HG03097 (cell line): ENCODE data around the gene TFDP2.
"Not testable (repeated sequence)": the region's sequence is repeated elsewhere in the genome, so short reads cannot be mapped to it uniquely, and the experiment has no call there.

Source experiments
- ATAC-seq: cut with Tn5 transposase; IDR thresholded peaks from one replicate; pipeline ENCODE4 v1.9.1; 2021; ENCODE audit not compliant: unreplicated experiment, low FRiP score

TFDP2 gene

DNA sequence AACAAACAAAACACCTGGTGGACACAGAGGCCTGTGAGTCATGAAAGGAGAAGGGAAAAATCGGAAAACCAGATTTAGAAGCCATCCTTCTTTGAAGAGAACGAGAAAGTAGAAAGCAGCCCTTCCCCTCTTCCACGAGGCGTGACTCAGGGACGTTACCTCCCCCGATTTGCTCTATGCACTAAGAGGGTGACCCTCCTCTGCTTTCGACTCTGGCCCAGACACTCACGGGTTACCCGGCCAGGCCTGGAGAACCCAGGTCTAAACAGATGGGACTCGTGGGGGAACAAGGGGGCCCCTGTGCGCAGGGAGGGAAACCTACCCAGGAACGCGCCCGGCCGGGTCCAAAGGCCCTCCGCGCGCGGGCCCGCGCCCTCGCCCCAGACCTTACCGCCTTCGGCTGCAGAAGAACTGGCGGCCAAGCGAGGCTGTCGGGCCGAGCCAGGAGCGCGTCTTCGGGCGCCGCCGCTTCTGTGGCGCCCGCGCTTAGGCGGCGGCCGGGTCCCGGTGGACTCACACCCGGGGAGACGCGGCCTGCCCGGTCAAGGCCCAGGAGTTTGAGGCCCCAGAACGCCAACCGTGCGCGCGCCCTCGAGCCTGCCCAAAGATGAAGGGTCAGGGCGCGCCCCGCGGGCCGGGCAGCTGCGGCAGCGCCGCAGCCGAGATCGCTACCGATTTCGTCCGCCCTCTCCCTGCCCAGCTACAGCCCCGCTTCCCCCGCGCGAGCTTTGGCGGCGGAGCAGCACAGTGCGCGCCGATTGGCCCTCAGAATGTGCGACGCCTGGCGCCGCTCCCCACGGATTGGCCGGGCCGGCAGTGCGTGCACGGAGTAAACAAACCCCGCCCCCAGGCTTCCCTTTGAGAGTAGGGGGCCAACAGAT lies at the start of gene TFDP2:
Gene TFDP2 (minus strand): TSS at position 753 of the 881 bp plus-strand sequence. CDS start 47,795 bp downstream, outside the sequence.
- ATAC-seq: peak; percentile 99

GRCh38 chr3:142188846-142189245 lies 39.5 kb upstream of the TFDP2 start:
- ATAC-seq: no peak

- no peak for ATAC-seq
Measured at GRCh38 chr3:142180761-142181362, 31.5 kb upstream of the TFDP2 start.

- no peak for ATAC-seq
Measured at GRCh38 chr3:142175478-142175877, 26.1 kb upstream of the TFDP2 start.

GRCh38 chr3:142174559-142174958 lies 25.2 kb upstream of the TFDP2 start:
- ATAC-seq: no peak

GRCh38 chr3:142168514-142168913 lies 19.2 kb upstream of the TFDP2 start:
- ATAC-seq: no peak

DNA sequence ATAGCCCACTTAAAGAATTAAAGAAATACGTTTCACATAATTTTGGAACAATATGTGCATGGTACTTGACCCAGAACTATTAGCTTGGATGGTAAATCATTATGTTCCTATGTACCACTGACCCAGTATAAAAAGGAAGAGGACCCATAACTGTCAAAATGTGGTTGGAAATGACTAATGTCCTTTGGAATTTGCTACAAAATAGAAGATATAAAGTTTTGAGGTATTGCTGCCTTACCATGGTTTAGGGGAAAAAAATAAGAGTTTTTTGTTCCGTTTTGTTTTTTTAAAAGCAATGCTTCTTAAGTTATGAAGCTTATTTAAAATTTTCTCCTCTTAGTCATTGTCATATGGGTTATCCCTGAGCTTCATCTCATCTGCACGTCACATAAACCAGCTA lies 15.8 kb upstream of the TFDP2 start:
- no peak for ATAC-seq

- ATAC-seq: no peak
Measured at GRCh38 chr3:142159083-142159740, 9.9 kb upstream of the TFDP2 start.

GRCh38 chr3:142154186-142154585 lies 4.8 kb upstream of the TFDP2 start:
- no peak for ATAC-seq

- ATAC-seq: no peak
Measured at GRCh38 chr3:142152384-142152783, 3.0 kb upstream of the TFDP2 start.

GRCh38 chr3:142151828-142152227 lies 2.5 kb upstream of the TFDP2 start:
- no peak for ATAC-seq

DNA sequence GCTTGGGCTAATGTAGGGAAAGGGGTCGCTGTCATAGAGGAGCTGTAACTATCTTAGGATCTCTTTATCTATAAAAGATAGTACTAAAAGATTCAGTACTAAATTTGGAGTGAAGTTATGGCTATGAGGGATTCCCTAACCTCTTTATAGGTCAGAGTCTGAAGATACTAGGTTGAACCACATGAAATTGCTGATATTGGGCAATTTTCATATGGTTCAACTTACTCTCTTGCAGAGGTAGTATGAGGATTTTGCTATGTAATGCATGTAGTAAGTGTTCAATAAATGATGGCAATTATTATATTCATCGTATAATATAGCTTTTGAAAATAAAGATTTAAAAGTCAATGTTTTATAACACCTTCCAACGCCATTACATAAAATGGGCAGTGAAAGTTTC lies 1.9 kb upstream of the TFDP2 start:
- ATAC-seq: no peak

DNA sequence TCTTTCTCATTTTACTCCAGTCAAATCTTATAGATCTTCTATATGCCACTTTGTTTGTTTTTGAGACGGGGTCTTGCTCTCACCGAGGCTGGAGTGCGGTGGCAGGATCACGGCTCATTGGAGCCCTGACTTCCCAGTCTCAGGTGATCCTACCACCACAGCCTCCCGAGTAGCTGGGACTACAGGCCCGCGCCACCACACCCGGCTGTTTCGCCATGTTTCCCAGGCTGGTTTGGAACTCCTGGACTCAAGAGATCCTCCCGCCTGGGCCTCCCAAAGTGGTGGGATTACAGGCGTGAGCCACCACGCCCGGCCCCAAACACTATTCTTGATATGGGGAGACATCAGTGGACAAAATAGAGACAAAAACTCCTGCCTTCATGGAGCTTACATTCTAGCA lies 927 bp upstream of the TFDP2 start:
- no peak for ATAC-seq

DNA sequence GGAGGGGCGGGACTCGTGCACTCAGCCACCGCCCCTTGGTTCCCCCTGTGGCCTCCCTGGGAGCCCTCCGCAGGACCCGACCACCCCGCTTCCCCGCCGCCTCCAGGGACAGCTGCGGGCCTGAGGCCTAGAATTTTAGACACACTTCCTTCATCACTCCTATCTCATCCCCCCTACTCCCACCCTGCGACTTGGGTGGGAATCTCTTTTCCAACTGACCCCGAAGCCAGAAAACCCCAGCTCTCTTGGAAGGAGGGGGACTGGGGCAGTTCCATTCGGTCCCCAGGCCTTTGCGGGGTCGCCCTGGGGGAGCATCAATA lies 289 bp upstream of the TFDP2 start:
- ATAC-seq: no peak

DNA sequence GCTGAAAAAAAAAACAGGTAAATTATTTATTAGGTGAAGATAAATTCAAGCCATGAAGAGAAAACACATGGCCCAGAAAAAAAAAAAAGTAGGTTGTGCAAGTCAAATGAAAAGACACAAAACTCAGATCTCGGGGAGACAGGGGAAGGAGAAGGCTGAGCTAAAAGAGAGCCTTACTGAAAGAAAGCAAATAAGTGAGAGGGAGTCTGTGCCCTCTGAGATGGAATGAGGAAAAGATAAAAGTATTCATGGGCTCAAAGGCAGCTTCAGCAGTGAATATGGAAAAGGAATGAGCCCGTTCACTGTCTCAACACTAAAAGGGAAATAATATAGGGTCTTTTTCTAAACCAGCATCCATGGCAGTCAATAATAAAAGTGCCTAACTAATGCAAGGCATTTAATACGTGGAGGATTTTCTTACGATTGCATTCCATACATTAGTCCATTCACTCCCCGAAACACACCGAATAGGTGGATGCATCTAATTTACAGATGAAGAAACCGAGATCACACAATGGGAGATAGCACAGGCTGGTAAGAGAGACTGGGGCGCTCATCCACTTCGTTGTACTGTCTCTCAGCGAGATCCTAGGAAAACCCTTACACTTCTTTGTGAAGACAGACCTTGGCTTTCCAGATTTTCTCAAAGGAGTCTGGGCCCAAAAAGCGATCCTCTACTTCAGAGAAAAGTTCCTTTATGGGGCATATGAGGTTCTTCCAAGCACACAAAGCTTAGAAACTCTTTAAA lies 1.1 kb downstream of the TFDP2 start:
- ATAC-seq: no peak

DNA sequence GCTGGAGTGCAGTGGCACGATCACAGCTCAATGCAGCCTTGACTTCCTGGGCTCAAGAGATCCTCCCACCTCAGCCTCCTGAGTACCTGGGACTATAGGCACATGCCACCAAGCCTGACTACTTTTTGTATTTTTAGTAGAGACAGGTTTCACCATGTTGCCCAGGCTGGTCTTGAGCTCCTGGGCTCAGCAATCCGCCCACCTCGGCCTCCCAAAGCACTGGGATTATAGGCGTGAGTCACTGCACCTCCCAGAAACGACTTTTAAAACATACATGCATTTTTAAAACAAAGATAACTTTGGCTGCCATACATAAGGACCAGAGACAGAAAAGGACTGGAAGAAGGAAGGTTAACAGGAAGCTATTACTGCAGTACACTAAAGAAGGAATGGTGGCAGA lies 4.8 kb downstream of the TFDP2 start:
- not testable (repeated sequence) for ATAC-seq

GRCh38 chr3:142140608-142141285 lies 8.6 kb downstream of the TFDP2 start:
- ATAC-seq: not testable (repeated sequence)

DNA sequence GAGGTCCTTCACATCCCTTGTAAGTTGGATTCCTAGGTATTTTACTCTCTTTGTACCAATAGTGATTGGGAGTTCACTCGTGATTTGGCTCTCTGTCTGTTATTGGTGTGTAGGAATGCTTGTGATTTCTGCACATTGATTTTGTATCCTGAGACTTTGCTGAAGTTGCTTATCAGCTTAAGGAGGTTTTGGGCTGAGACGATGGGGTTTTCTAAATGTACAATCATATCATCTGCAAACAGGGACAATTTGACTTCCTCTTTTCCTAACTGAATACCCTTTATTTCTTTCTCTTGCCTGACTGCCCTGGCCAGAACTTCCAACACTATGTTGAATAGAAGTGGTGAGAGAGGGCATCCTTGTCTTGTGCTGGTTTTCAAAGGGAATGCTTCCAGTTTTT lies 12.3 kb downstream of the TFDP2 start:
- ATAC-seq: not testable (repeated sequence)

DNA sequence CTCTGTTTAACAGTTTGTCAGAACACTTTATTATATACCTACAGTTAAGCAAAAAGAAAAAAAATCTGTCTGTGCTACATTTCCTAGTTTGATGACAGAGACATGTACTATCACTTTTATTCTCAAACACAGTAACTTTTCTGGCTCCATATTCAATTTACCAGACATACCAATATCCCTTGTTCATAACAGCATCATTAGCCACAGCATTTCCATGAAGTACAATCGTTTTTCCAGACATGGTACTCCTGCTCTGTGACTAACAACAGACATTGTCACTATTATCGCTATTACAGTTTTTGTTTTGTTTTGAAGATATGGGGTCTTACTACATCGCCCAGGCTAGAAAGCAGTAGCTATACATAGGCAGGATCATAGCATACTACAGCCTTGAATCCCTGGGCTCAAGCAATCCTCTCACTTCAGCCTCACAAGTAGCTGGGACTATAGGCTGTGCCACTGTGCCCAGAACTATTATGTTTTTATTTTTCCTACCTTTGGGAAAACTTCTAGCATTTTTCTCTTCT lies 14.5 kb downstream of the TFDP2 start:
- no peak for ATAC-seq

GRCh38 chr3:142129516-142130171 lies 19.7 kb downstream of the TFDP2 start:
- ATAC-seq: no peak
